ENCODE measurements around the gene ANKLE1.

- TF ChIP-seq POLR2AphosphoS5 (IDR thresholded peaks at IDR 0.05; ENCODE audit: insufficient read depth, low read depth, low read length) = no peak
- no peak for TF ChIP-seq MYC (IDR thresholded peaks at IDR 0.05; ENCODE audit: low read depth, low read length)
- TF ChIP-seq, protein P1, sequence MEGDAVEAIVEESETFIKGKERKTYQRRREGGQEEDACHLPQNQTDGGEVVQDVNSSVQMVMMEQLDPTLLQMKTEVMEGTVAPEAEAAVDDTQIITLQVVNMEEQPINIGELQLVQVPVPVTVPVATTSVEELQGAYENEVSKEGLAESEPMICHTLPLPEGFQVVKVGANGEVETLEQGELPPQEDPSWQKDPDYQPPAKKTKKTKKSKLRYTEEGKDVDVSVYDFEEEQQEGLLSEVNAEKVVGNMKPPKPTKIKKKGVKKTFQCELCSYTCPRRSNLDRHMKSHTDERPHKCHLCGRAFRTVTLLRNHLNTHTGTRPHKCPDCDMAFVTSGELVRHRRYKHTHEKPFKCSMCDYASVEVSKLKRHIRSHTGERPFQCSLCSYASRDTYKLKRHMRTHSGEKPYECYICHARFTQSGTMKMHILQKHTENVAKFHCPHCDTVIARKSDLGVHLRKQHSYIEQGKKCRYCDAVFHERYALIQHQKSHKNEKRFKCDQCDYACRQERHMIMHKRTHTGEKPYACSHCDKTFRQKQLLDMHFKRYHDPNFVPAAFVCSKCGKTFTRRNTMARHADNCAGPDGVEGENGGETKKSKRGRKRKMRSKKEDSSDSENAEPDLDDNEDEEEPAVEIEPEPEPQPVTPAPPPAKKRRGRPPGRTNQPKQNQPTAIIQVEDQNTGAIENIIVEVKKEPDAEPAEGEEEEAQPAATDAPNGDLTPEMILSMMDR (IDR thresholded peaks at IDR 0.05; ENCODE audit: extremely low read depth in 1 of 2, insufficient read depth in 1 of 2, low read depth in 1 of 2, low read length in 2 of 2) = no peak
Observed at GRCh38 chr19:17259118-17259780, 22.5 kb upstream of the ANKLE1 start.
